Measurements from ENCODE around the gene PCSK5.
"Not testable (repeated sequence)": the region's sequence is repeated elsewhere in the genome, so short reads cannot be mapped to it uniquely, and the experiment has no call there.

PCSK5 gene

GRCh38 chr9:76359766-76360165 is 469.3 kb downstream of the PCSK5 start:
- ChIA-PET CTCF (no interaction called here), POLR2A (no interaction called here)
- TF ChIP-seq, protein P1, sequence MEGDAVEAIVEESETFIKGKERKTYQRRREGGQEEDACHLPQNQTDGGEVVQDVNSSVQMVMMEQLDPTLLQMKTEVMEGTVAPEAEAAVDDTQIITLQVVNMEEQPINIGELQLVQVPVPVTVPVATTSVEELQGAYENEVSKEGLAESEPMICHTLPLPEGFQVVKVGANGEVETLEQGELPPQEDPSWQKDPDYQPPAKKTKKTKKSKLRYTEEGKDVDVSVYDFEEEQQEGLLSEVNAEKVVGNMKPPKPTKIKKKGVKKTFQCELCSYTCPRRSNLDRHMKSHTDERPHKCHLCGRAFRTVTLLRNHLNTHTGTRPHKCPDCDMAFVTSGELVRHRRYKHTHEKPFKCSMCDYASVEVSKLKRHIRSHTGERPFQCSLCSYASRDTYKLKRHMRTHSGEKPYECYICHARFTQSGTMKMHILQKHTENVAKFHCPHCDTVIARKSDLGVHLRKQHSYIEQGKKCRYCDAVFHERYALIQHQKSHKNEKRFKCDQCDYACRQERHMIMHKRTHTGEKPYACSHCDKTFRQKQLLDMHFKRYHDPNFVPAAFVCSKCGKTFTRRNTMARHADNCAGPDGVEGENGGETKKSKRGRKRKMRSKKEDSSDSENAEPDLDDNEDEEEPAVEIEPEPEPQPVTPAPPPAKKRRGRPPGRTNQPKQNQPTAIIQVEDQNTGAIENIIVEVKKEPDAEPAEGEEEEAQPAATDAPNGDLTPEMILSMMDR (IDR thresholded peaks at IDR 0.05; ENCODE audit: insufficient read depth, low read length, missing control alignments), result no peak
- DNase-seq (ENCODE audit: low read depth, low spot score), result no peak
- H3K4me3 ChIP-seq (ENCODE audit: low read depth, low read length), result no peak overlapping the region

GRCh38 chr9:76362332-76363031 is 472.0 kb downstream of the PCSK5 start:
- POLR2A ChIA-PET; H3K4me3 ChIP-seq (ENCODE audit: low read depth, low read length); CTCF ChIA-PET; DNase-seq (ENCODE audit: low read depth, low spot score): not testable (repeated sequence)

GRCh38 chr9:76363032-76363395 is 472.5 kb downstream of the PCSK5 start:
- ChIA-PET CTCF (no interaction called here), POLR2A (no interaction called here)
- H3K4me3 ChIP-seq (ENCODE audit: low read depth, low read length), result no peak overlapping the region
- TF ChIP-seq, protein P1 (IDR thresholded peaks at IDR 0.05; ENCODE audit: insufficient read depth, low read length, missing control alignments), result no peak
- DNase-seq (ENCODE audit: low read depth, low spot score), result no peak

DNA sequence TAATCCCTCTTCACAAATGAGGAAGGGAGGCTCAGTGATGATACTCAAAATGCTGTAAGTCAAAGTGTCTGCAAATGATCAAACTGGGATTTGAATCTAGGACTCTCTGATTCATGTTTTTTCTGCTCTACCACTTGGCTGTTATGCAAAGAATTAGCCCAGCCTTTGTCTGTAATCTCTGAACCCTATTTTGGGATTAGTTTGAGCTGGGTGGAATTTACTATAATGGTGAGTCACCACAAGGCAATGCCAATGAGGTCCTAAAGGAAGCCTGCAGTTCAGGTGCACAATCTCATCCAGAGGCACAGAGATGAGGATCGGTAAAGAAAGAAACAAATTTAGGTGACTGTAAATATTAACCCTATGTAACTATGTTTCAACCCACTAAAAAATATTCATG is 474.6 kb downstream of the PCSK5 start:
- CTCF ChIA-PET, result no interaction called here
- H3K4me3 ChIP-seq (ENCODE audit: low read depth, low read length), result no peak overlapping the region
- POLR2A ChIA-PET, result no interaction called here
- DNase-seq (ENCODE audit: low read depth, low spot score), result no peak
- TF ChIP-seq, protein P1 (IDR thresholded peaks at IDR 0.05; ENCODE audit: insufficient read depth, low read length, missing control alignments), result no peak

DNA sequence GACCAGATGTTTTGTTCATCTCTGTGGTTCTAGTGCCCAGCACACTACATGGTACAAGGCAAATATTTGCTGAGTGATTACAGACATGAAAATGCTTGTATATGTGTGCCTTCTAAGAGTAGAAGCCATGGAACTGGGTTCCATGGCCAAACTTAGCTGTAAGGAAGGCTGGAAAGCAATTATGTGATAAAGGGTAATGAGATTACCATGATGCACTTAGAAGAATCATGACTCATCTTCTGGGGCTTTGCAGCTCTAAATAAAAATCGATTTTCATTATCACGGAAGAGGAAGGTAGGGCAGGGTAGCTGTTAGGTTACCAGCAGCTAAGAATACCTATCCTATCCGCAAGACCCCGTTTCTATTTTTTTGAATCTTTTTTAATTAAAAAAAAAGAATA is 475.8 kb downstream of the PCSK5 start:
- POLR2A ChIA-PET, result no interaction called here
- H3K4me3 ChIP-seq (ENCODE audit: low read depth, low read length), result no peak overlapping the region

GRCh38 chr9:76369583-76369982 is 479.1 kb downstream of the PCSK5 start:
- CTCF ChIA-PET, result interaction anchor here (1.7 kb wide), 1 partner anchor 289 kb away, joined by 4 read pairs; no protein-coding TSS in a partner anchor
- no peak for DNase-seq (ENCODE audit: low read depth, low spot score)
- no peak overlapping the region for H3K4me3 ChIP-seq (ENCODE audit: low read depth, low read length)
- POLR2A ChIA-PET, result no interaction called here
- TF ChIP-seq, protein P1 (IDR thresholded peaks at IDR 0.05; ENCODE audit: insufficient read depth, low read length, missing control alignments), result no peak

More for the DNA sequence above, 475.8 kb downstream of the PCSK5 start:
- CTCF ChIA-PET, result no interaction called here
- no peak for DNase-seq (ENCODE audit: low read depth, low spot score)
- TF ChIP-seq, protein P1 (IDR thresholded peaks at IDR 0.05; ENCODE audit: insufficient read depth, low read length, missing control alignments), result no peak

- DNase-seq (ENCODE audit: low read depth, low spot score), result no peak
- ChIA-PET POLR2A (no interaction called here), CTCF (interaction anchor here (1.2 to 1.7 kb wide), 2 partner anchors 23 to 288 kb away, joined by 4 read pairs; partner anchors contain the start of gene RFK)
- no peak overlapping the region for H3K4me3 ChIP-seq (ENCODE audit: low read depth, low read length)
- TF ChIP-seq, protein P1 (IDR thresholded peaks at IDR 0.05; ENCODE audit: insufficient read depth, low read length, missing control alignments), result no peak
Observed at GRCh38 chr9:76370396-76371023, 480.0 kb downstream of the PCSK5 start.

Data from AG04449 (cell line).